ENCODE data around the gene ZNF112. TPM values are rescaled to one million over a fixed set of nuclear protein-coding genes. Genes with fewer than 3 reads are reported as not detected.
A peak's percentile ranks its signal among the peaks of the same experiment; 100 is the strongest.

The ZNF112 gene
- total RNA-seq, 1 donor: 6.5 TPM

GRCh38 chr19:44305457-44305856 is 51.0 kb downstream of the ZNF112 start:
- no peaks in the 10 kb centered on the region for H3K79me2 ChIP-seq (ENCODE audit: insufficient read depth, low read length)
- H2AFZ ChIP-seq (ENCODE audit: low read length): peak overlapping the region; percentile 97
- peak overlapping the region; percentile 85 for H3K4me3 ChIP-seq (ENCODE audit: insufficient read depth, low read length)
- TF ChIP-seq CTCF (IDR thresholded peaks at IDR 0.05; ENCODE audit: extremely low read depth, low read depth, low read length): no peak
- H3K4me1 ChIP-seq (ENCODE audit: insufficient read depth, low read length): peaks cover 10% of the 10 kb centered on the region
- H4K20me1 ChIP-seq (ENCODE audit: insufficient read depth, low read length): no peaks in the 10 kb centered on the region
- H3K27ac ChIP-seq (ENCODE audit: low read depth, low read length): no peak overlapping the region
- no peaks in the 10 kb centered on the region for H3K36me3 ChIP-seq (ENCODE audit: insufficient read depth, low read length)
- H3K27me3 ChIP-seq (ENCODE audit: insufficient read depth, low read length): no peaks in the 10 kb centered on the region
- no peaks in the 10 kb centered on the region for H3K9me3 ChIP-seq (ENCODE audit: low read depth, low read length)
- H3K4me2 ChIP-seq (ENCODE audit: insufficient read depth, low read length): peak overlapping the region; percentile 97
- DNase-seq (ENCODE audit: insufficient read length, low spot score, missing footprints): no peak

GRCh38 chr19:44304659-44305193 is 51.8 kb downstream of the ZNF112 start, which contains the start of gene ZNF235:
Gene ZNF235 (minus strand): TSS chr19:44305025. CDS start chr19:44303404, 1,621 bp downstream.
- Histone ChIP-seq H3K4me3 (ENCODE audit: insufficient read depth, low read length) (peak within 1 kb of the TSS; percentile 85), H3K79me2 (ENCODE audit: insufficient read depth, low read length) (no peaks in the 10 kb centered on the region), H2AFZ (ENCODE audit: low read length) (peak within 1 kb of the TSS; percentile 97), H4K20me1 (ENCODE audit: insufficient read depth, low read length) (no peaks in the 10 kb centered on the region), H3K4me1 (ENCODE audit: insufficient read depth, low read length) (peaks cover 10% of the 10 kb centered on the region), H3K36me3 (ENCODE audit: insufficient read depth, low read length) (peaks cover 4% of the 10 kb centered on the region), H3K9me3 (ENCODE audit: low read depth, low read length) (no peaks in the 10 kb centered on the region), H3K27me3 (ENCODE audit: insufficient read depth, low read length) (no peaks in the 10 kb centered on the region), H3K4me2 (ENCODE audit: insufficient read depth, low read length) (peak within 1 kb of the TSS; percentile 97), H3K27ac (ENCODE audit: low read depth, low read length) (peak within 1 kb of the TSS; percentile 79)
- no peak for TF ChIP-seq CTCF (IDR thresholded peaks at IDR 0.05; ENCODE audit: extremely low read depth, low read depth, low read length)
- peak; percentile 97 for DNase-seq (ENCODE audit: insufficient read length, low spot score, missing footprints)

- Histone ChIP-seq H3K4me2 (ENCODE audit: insufficient read depth, low read length) (peak overlapping the region; percentile 97), H3K9me3 (ENCODE audit: low read depth, low read length) (no peaks in the 10 kb centered on the region), H3K4me3 (ENCODE audit: insufficient read depth, low read length) (peak overlapping the region; percentile 85), H3K36me3 (ENCODE audit: insufficient read depth, low read length) (peaks cover 4% of the 10 kb centered on the region), H2AFZ (ENCODE audit: low read length) (peak overlapping the region; percentile 97), H3K27me3 (ENCODE audit: insufficient read depth, low read length) (no peaks in the 10 kb centered on the region), H3K27ac (ENCODE audit: low read depth, low read length) (peak overlapping the region; percentile 79), H4K20me1 (ENCODE audit: insufficient read depth, low read length) (no peaks in the 10 kb centered on the region), H3K79me2 (ENCODE audit: insufficient read depth, low read length) (no peaks in the 10 kb centered on the region), H3K4me1 (ENCODE audit: insufficient read depth, low read length) (peaks cover 10% of the 10 kb centered on the region)
- no peak for TF ChIP-seq CTCF (IDR thresholded peaks at IDR 0.05; ENCODE audit: extremely low read depth, low read depth, low read length)
- DNase-seq (ENCODE audit: insufficient read length, low spot score, missing footprints): peak; percentile 44
Measured at GRCh38 chr19:44303976-44304568, 52.4 kb downstream of the ZNF112 start.

- H3K9me3 ChIP-seq (ENCODE audit: low read depth, low read length): no peaks in the 10 kb centered on the region
- no peak overlapping the region for H3K27ac ChIP-seq (ENCODE audit: low read depth, low read length)
- peak overlapping the region; percentile 47 for H2AFZ ChIP-seq (ENCODE audit: low read length)
- H3K27me3 ChIP-seq (ENCODE audit: insufficient read depth, low read length): no peaks in the 10 kb centered on the region
- H3K4me2 ChIP-seq (ENCODE audit: insufficient read depth, low read length): peak overlapping the region; percentile 97
- H3K36me3 ChIP-seq (ENCODE audit: insufficient read depth, low read length): peaks cover 10% of the 10 kb centered on the region
- H3K4me1 ChIP-seq (ENCODE audit: insufficient read depth, low read length): peaks cover 10% of the 10 kb centered on the region
- DNase-seq (ENCODE audit: insufficient read length, low spot score, missing footprints): peak; percentile 15
- no peaks in the 10 kb centered on the region for H3K79me2 ChIP-seq (ENCODE audit: insufficient read depth, low read length)
- H3K4me3 ChIP-seq (ENCODE audit: insufficient read depth, low read length): peak overlapping the region; percentile 85
- no peaks in the 10 kb centered on the region for H4K20me1 ChIP-seq (ENCODE audit: insufficient read depth, low read length)
- TF ChIP-seq CTCF (IDR thresholded peaks at IDR 0.05; ENCODE audit: extremely low read depth, low read depth, low read length): no peak
Measured at GRCh38 chr19:44303320-44303719, 53.2 kb downstream of the ZNF112 start.
